ENCODE data around the gene INS.
"Not testable (repeated sequence)": the region's sequence is repeated elsewhere in the genome, so short reads cannot be mapped to it uniquely, and the experiment has no call there.

INS gene

GRCh38 chr11:2180789-2181370 is 19.9 kb upstream of the INS start:
- DNase-seq = no peak

GRCh38 chr11:2180347-2180746 is 19.3 kb upstream of the INS start:
- no peak for DNase-seq

DNA sequence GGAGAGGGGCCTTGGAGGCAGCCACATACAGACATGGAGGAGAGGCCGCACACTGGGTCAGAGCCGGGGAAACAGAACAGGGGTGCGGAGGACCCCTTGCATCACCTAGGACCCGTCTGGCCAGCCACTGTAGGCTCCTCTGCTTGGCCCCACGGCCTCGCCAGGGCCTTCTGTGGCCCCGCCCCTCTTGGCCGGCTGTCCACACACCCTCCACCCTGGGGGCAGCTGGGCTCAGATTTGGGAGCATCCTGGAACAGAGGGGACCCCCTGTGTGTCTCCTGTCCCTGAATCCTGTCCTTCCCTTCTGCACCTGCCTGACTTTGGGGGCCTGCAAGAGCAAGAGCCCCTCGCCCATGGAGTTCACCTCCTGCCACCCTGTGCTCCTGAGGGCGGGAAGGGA is 18.5 kb upstream of the INS start:
- no peak for DNase-seq

- DNase-seq = no peak
Observed at GRCh38 chr11:2178906-2179494, 18.0 kb upstream of the INS start.

GRCh38 chr11:2178055-2178773 is 17.2 kb upstream of the INS start:
- not testable (repeated sequence) for DNase-seq

- DNase-seq = no peak
Observed at GRCh38 chr11:2177076-2177475, 16.1 kb upstream of the INS start.

- DNase-seq = no peak
Observed at GRCh38 chr11:2176389-2176900, 15.4 kb upstream of the INS start.

DNA sequence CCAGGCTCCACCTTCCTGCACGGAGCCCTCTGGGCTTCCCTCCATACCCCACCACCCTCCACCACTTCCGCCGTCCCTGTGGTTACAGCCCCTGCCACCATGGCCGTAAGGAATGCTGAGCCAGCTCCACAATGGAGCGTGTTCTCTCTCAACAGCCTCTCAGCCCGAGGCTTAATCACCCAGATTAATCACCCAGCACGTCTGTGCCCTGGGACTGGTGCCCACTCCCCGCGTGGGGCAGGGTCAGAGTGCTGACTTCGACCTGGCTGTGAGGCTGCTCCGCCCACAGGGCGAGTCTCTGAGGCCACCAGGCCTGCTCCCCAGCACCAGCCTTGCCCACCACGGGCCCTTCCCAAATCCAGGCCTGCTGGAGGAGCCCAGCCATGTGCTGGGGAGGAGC is 14.7 kb upstream of the INS start:
- no peak for DNase-seq

DNA sequence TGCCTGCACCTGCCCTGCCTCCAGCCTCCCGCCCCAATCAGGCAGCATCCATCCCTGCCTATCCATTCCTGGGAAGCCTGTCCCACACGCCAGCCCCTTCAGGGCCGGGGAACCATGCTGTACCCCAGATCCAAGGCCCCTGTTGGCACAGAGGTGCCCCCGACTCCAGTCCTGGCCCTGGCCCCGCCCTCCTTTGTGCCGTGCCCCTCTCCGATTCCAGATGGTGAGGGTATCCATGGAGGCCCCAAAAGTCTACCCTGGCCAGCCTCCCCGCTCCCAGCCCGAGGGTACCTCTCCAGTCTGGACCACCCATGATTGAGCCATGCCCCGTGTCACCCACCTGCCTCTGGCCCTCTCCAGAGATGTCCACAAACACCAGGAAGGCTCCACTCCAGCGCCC is 13.4 kb upstream of the INS start:
- DNase-seq = no peak

DNA sequence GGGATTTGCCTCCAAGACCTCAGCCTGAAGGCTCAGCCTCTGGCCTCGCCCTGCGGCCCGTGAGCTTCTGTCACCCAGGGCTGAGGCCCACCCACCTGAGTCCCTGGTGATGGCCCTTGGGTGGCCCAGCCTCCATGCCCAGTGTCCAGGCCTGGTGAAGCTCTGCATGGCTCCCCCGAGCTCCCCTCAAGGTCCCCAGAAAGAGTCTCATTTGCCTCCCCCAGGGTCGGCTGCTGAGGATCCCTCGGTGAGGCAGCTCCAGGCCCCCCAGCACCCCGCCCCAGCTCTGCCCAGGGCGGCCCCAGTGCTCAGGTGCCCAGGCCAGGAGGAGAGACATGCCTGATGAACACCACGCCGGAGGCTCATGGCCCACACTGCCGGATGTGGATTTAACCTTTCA is 12.8 kb upstream of the INS start:
- DNase-seq = no peak

GRCh38 chr11:2173150-2173693 is 12.2 kb upstream of the INS start:
- no peak for DNase-seq

DNA sequence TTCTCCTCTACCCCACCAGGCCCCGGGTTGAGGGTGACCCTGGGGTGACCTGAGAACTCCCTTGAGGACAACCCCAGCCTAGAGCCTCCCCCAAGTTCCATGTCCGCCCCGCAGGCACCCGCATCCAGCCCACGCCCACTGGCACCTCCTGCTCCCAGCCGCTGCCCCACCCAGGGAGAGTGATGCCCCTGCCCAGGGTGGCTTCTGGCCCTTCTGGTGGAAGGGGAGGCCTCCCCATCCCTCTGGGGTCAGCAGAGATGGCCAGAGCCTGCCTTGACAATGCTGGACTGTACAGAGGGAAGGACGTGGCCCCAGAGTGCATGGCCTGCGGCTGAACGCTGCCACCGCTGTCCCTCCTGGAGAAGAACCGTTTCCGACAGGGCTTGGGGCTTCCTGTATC is 11.7 kb upstream of the INS start:
- no peak for DNase-seq

DNA sequence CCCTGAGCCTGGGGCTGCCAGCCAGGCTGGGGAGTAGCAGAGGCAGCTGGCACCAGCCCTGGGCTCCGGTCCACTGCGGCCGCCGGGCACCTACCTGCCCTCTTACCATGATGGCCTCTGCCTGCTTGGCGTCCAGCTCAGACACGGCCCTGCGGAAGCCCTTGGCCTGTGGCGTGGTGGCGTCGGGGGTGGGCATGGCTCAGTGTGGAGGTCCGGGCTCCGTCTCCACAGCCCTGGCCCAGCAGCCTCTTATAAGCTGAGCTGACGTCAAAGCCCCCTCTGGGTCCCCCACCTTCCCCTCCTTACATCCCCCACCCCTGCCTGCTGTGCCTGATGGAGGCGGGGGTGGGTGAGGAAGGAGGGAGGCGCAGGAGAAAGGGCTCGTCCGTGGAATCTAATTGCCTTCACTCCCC is 10.6 kb upstream of the INS start, which contains the start of gene TH:
Gene TH (minus strand): TSS at position 225 of the 413 bp plus-strand sequence. CDS start 29 bp downstream, at position 196.
- DNase-seq = no peak

GRCh38 chr11:2169626-2170570 is 8.9 kb upstream of the INS start:
- no peak for DNase-seq

GRCh38 chr11:2169005-2169378 is 8.0 kb upstream of the INS start:
- no peak for DNase-seq

GRCh38 chr11:2168286-2169004 is 7.4 kb upstream of the INS start:
- no peak for DNase-seq

DNA sequence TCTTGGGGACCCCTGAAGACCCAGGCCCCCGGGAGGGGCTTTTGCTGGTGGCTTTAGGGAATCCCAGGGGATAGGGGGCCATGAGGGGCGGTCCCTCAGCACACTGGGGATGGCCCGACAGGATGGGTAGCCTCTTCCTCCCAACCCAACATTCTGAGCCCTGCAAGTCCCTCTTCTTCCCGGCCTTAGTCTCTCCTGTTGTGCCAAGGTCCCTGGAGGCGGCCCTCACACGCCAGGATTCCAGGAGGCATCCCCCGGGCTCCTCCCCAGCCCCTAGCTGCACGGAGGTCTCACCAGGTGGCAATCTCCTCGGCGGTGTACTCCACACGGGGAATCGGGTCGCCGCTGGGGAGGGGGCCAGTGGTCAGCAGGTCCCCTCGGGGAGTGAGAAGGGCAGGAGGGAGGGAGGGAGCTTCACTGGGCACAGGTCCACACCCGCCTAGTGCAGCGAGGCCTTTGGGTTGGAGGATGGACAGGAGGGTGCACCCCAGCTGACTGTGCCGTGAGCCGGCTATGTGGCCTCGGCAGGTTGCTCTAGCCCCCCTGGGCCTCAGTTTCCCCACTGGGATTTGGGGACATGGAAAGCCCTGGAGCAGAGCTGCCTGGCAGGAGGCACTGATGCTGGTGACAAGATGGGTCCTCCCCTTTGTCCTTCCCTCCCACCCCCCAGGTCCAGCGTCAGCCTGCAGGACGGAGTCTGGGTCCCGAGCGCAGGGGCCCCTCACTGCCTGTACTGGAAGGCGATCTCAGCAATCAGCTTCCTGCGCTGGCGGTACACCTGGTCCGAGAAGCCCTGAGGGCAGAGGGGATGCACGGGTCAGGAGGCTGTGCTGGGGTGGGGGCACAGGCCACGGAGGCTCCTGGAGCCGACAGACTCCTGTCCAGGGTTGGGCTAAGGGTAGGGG is 6.4 kb upstream of the INS start:
- DNase-seq = no peak

DNA sequence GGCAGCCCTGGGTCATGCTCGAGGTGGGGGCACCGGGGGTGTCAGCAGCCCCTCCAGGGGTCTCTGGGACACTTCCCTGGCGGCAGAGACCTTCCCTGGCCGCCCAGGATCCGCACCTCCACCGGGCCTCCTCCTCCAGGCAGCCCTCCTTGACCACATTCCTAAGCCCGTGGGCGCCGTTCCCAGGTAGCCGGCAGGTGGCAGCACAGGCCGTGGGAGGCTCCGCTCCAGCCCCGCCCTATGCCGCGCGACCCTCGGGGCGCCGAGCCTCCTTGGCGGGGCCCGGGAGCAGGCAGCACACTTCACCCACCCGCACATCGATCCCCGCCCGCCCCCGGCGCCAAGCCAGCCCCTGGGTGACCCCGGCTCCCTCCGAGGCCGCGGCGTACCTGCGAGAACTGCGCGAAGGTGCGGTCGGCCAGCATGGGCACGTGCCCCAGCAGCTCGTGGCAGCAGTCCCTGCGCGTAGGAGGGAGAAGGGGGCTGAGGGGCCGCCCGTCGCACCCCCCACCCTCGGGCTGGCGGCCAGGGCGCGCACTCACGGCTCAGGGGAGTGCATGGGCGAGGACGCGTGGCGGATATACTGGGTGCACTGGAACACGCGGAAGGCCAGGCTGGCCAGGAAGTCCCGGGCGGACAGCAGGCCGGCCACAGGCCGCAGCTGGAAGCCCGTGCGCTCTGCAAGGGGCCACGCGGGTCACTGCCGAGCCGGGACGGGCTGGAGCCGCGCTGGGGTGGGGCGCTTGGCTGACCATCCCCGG is 5.3 kb upstream of the INS start:
- peak; percentile 78 for DNase-seq

DNA sequence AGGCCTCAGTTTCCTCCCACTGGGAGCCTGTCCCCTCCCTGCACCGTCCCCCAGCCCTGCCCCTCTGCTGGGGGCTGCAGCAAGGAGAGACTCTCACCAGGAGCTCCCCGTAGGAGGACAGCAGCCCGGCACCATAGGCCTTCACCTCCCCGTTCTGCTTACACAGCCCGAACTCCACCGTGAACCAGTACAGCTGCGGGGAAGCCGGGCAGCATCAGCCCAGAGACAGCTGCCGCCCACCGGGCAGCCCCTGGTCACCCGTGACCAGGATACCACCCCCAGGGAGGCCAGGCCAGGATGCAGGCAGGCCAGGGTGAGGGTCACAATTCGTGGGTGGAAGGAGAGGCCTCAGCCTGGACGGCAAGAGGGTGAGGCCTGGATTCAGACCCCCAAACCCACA is 4.6 kb upstream of the INS start:
- DNase-seq = no peak

- no peak for DNase-seq
Observed at GRCh38 chr11:2164861-2165555, 4.0 kb upstream of the INS start.
